ENCODE measurements around the gene KLHL8. TPM values are rescaled to one million over a fixed set of nuclear protein-coding genes. Genes with fewer than 3 reads are reported as not detected.

KLHL8 gene
- total RNA-seq, 2 donors from 2014 or later, result 6.2 to 7.7 TPM

DNA sequence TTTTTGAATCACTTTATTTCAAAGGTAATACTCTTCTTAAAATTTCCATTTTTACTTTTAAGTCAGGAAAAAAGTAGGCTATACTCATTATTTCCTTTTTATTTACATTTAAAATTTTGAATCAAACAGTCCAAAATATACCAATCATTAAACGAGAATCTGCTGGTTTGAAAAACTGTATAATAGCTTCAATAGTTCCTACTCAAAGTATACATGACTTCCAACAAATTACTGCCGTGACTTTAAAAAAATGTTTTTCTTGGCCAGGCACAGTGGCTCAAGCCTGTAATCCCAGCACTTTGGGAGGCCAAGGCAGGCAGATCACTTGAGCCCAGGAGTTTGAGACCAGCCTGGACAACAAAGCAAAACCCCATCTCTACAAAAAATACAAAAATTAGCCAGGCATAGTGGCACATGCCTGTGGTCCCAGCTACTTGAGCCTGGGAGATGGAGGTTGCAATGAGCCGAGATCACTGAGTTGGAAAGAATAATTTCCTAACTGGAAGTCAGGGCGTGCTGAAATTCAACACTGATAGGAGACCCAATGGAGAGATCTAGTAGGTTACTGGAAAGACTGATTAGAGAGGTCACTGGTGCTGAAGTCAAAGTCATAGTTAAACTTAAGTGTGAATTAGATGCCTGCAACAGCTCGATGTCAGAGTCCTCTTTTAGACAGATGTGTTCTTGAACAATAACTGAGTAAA, 9.0 kb downstream of the KLHL8 start:
- 75% methylated on average over 5 of the region's 5 CpGs for WGBS
- H3K4me3 ChIP-seq, result no peak overlapping the region
- intact Hi-C loops (cut with DNase I), result no loop called here
- no peak overlapping the region for H3K27ac ChIP-seq
- no peaks in the 10 kb centered on the region for H3K9me3 ChIP-seq
- no peaks in the 10 kb centered on the region for H3K27me3 ChIP-seq (replicated peaks; ENCODE audit: insufficient read depth)
- TF ChIP-seq POLR2AphosphoS5 (IDR thresholded peaks at IDR 0.05), result no peak
- TF ChIP-seq, protein P1, sequence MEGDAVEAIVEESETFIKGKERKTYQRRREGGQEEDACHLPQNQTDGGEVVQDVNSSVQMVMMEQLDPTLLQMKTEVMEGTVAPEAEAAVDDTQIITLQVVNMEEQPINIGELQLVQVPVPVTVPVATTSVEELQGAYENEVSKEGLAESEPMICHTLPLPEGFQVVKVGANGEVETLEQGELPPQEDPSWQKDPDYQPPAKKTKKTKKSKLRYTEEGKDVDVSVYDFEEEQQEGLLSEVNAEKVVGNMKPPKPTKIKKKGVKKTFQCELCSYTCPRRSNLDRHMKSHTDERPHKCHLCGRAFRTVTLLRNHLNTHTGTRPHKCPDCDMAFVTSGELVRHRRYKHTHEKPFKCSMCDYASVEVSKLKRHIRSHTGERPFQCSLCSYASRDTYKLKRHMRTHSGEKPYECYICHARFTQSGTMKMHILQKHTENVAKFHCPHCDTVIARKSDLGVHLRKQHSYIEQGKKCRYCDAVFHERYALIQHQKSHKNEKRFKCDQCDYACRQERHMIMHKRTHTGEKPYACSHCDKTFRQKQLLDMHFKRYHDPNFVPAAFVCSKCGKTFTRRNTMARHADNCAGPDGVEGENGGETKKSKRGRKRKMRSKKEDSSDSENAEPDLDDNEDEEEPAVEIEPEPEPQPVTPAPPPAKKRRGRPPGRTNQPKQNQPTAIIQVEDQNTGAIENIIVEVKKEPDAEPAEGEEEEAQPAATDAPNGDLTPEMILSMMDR (IDR thresholded peaks at IDR 0.05), result no peak
- TF ChIP-seq POLR2A (IDR thresholded peaks at IDR 0.05), result no peak
- no peak for DNase-seq (ENCODE audit: low spot score)
- H3K36me3 ChIP-seq, result no peaks in the 10 kb centered on the region
- H3K4me1 ChIP-seq (replicated peaks), result no peaks in the 10 kb centered on the region

DNA sequence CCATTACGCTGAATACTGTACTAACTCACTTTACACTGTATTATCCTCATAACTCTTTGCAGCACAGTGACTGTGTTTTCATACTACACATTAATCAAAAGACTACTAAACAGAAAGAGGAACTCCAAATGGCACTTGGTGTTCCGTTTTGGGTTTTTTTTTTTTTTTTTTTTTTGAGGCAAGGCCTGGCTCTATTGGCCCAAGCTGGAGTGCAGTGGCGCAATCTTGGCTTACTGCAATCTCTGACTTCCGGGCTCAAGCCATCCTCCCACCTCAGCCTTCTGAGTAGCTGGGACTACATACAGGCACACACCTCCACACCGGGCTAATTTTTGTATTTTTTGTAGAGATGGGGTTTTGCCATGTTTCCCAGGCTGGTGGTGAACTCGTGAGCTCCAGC, 10.7 kb downstream of the KLHL8 start:
- Histone ChIP-seq H3K4me3 (no peak overlapping the region), H3K27ac (no peak overlapping the region), H3K27me3 (replicated peaks; ENCODE audit: insufficient read depth) (no peaks in the 10 kb centered on the region), H3K9me3 (no peaks in the 10 kb centered on the region), H3K4me1 (replicated peaks) (no peaks in the 10 kb centered on the region), H3K36me3 (no peaks in the 10 kb centered on the region)
- no peak for DNase-seq (ENCODE audit: low spot score)
- TF ChIP-seq POLR2AphosphoS5 (IDR thresholded peaks at IDR 0.05), result no peak
- TF ChIP-seq, protein P1 (IDR thresholded peaks at IDR 0.05), result no peak
- no peak for TF ChIP-seq POLR2A (IDR thresholded peaks at IDR 0.05)
- intact Hi-C loops (cut with DNase I), result no loop called here
- WGBS, result 78% methylated on average over 6 of the region's 6 CpGs

DNA sequence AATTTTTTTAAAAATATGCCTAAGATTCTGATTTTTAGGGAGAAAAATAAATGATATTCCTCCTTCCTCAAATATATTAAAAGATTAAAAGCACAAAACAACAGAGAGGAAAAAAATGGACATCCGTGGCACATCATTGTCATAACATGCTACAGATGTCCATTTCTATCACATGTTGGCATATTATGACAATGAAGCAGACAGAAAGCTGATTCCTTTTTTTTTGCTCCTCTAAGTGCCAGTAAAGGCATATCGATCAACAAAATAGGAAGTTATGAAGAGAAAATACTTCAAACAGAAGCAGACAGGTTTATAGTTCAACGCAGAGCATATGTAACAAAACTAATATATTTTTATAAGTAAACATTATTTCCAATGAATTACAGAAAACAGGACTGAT, 11.2 kb downstream of the KLHL8 start:
- no peak for DNase-seq (ENCODE audit: low spot score)
- Histone ChIP-seq H3K27ac (no peak overlapping the region), H3K27me3 (replicated peaks; ENCODE audit: insufficient read depth) (no peaks in the 10 kb centered on the region), H3K4me1 (replicated peaks) (no peaks in the 10 kb centered on the region), H3K36me3 (no peaks in the 10 kb centered on the region), H3K4me3 (no peak overlapping the region), H3K9me3 (no peaks in the 10 kb centered on the region)
- WGBS, result 84% methylated on average over 3 of the region's 3 CpGs
- TF ChIP-seq POLR2A (IDR thresholded peaks at IDR 0.05), result no peak
- TF ChIP-seq POLR2AphosphoS5 (IDR thresholded peaks at IDR 0.05), result no peak
- TF ChIP-seq, protein P1 (IDR thresholded peaks at IDR 0.05), result no peak
- intact Hi-C loops (cut with DNase I), result no loop called here

DNA sequence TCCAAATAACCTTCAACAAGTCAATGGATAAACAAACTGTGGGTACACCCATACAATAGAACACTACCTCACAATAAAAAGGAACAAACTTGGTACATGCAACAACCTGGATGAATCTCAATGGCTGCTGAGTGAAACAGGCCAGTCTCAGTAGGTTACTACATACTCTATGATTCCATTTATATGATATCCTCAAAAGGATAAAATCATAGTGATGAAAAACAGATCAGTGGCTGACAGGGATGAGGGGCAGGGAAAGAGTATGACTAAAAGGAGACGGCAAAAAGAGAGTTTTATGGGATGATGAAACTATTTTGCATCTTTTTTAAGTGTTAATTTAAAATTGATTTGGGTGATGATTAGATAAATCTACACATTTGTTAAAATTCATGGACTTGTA, 15.9 kb downstream of the KLHL8 start:
- no peak for DNase-seq (ENCODE audit: low spot score)
- H3K4me1 ChIP-seq (replicated peaks), result no peaks in the 10 kb centered on the region
- 63% methylated on average over 1 of the region's 1 CpG for WGBS
- H3K27me3 ChIP-seq (replicated peaks; ENCODE audit: insufficient read depth), result no peaks in the 10 kb centered on the region
- H3K4me3 ChIP-seq, result no peak overlapping the region
- no peak overlapping the region for H3K27ac ChIP-seq
- intact Hi-C loops (cut with DNase I), result no loop called here
- TF ChIP-seq POLR2AphosphoS5 (IDR thresholded peaks at IDR 0.05) (no peak), POLR2A (IDR thresholded peaks at IDR 0.05) (no peak)
- TF ChIP-seq, protein P1 (IDR thresholded peaks at IDR 0.05), result no peak
- H3K9me3 ChIP-seq, result no peaks in the 10 kb centered on the region
- H3K36me3 ChIP-seq, result no peaks in the 10 kb centered on the region

DNA sequence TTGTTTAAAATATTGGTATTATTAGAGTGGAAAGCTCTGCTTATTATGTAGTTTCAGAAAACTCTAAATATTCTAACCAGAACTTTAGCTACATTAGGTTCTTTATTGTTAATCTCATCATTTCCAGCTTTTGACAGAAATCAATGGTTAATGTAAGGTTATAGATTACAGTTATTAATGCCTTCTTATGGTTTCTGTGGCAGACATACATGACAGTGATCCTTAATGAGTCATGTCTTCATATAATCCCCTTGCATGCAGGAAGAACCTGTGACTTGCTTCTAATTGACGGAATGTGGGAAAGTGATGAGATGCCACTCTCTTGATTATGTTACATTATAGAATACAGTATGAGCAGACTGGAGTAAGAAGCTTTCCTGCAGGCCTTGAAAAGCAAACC, 23.5 kb downstream of the KLHL8 start:
- no peak for DNase-seq (ENCODE audit: low spot score)

More for the DNA sequence above, 23.5 kb downstream of the KLHL8 start:
- H3K4me1 ChIP-seq (replicated peaks), result no peaks in the 10 kb centered on the region
- intact Hi-C loops (cut with DNase I), result no loop called here
- no peaks in the 10 kb centered on the region for H3K27me3 ChIP-seq (replicated peaks; ENCODE audit: insufficient read depth)
- no peak overlapping the region for H3K27ac ChIP-seq
- H3K9me3 ChIP-seq, result no peaks in the 10 kb centered on the region
- WGBS, result 84% methylated on average over 1 of the region's 1 CpG
- TF ChIP-seq, protein P1 (IDR thresholded peaks at IDR 0.05), result no peak
- TF ChIP-seq POLR2A (IDR thresholded peaks at IDR 0.05) (no peak), POLR2AphosphoS5 (IDR thresholded peaks at IDR 0.05) (no peak)
- H3K4me3 ChIP-seq, result no peak overlapping the region
- no peaks in the 10 kb centered on the region for H3K36me3 ChIP-seq

All from prostate gland (tissue), 2 donors.